ENCODE data around the gene DNAJB6. TPM values are rescaled to one million over a fixed set of nuclear protein-coding genes. Genes with fewer than 3 reads are reported as not detected.

DNAJB6 gene
- polyA plus RNA-seq, 1 experiment: 105 TPM

GRCh38 chr7:157414702-157415096 lies 77.9 kb downstream of the DNAJB6 start:
- H3K27me3 ChIP-seq (ENCODE audit: control insufficient read depth, insufficient read depth, low read length): no peaks in the 10 kb centered on the region
- peaks cover 25% of the 10 kb centered on the region for H3K36me3 ChIP-seq (ENCODE audit: control insufficient read depth, insufficient read depth, low read length)
- ChIA-PET POLR2A (no interaction called here), CTCF (interaction anchor here (1.5 kb wide), 1 partner anchor 18 kb away, joined by 4 read pairs; no protein-coding TSS in a partner anchor)
- no peak for TF ChIP-seq CTCF (IDR thresholded peaks at IDR 0.05; ENCODE audit: insufficient read depth, low read depth, low read length)
- DNase-seq (ENCODE audit: low read depth): no peak
- H3K4me3 ChIP-seq (ENCODE audit: low read depth, low read length): no peak overlapping the region

- no peak overlapping the region for H3K4me3 ChIP-seq (ENCODE audit: low read depth, low read length)
- POLR2A ChIA-PET: no interaction called here
- DNase-seq (ENCODE audit: low read depth): no peak
- no peaks in the 10 kb centered on the region for H3K27me3 ChIP-seq (ENCODE audit: control insufficient read depth, insufficient read depth, low read length)
- TF ChIP-seq CTCF (IDR thresholded peaks at IDR 0.05; ENCODE audit: insufficient read depth, low read depth, low read length): no peak
- H3K36me3 ChIP-seq (ENCODE audit: control insufficient read depth, insufficient read depth, low read length): peaks cover 18% of the 10 kb centered on the region
- CTCF ChIA-PET: interaction anchor here (1.5 kb wide), 1 partner anchor 17 kb away, joined by 4 read pairs; no protein-coding TSS in a partner anchor
These were observed 78.7 kb downstream of the DNAJB6 start for GRCh38 chr7:157415486-157415885.

GRCh38 chr7:157416011-157416410 lies 79.2 kb downstream of the DNAJB6 start:
- Histone ChIP-seq H3K4me3 (ENCODE audit: low read depth, low read length) (no peak overlapping the region), H3K27me3 (ENCODE audit: control insufficient read depth, insufficient read depth, low read length) (no peaks in the 10 kb centered on the region), H3K36me3 (ENCODE audit: control insufficient read depth, insufficient read depth, low read length) (peaks cover 17% of the 10 kb centered on the region)
- CTCF ChIA-PET: no interaction called here
- DNase-seq (ENCODE audit: low read depth): no peak
- no peak for TF ChIP-seq CTCF (IDR thresholded peaks at IDR 0.05; ENCODE audit: insufficient read depth, low read depth, low read length)
- POLR2A ChIA-PET: no interaction called here

GRCh38 chr7:157418204-157419034 lies 81.6 kb downstream of the DNAJB6 start:
- no peak overlapping the region for H3K4me3 ChIP-seq (ENCODE audit: low read depth, low read length)
- no peaks in the 10 kb centered on the region for H3K27me3 ChIP-seq (ENCODE audit: control insufficient read depth, insufficient read depth, low read length)
- no peak for TF ChIP-seq CTCF (IDR thresholded peaks at IDR 0.05; ENCODE audit: insufficient read depth, low read depth, low read length)
- POLR2A ChIA-PET: no interaction called here
- CTCF ChIA-PET: no interaction called here
- peaks cover 16% of the 10 kb centered on the region for H3K36me3 ChIP-seq (ENCODE audit: control insufficient read depth, insufficient read depth, low read length)
- no peak for DNase-seq (ENCODE audit: low read depth)

GRCh38 chr7:157419035-157419293 lies 82.2 kb downstream of the DNAJB6 start:
- ChIA-PET POLR2A (no interaction called here), CTCF (no interaction called here)
- H3K4me3 ChIP-seq (ENCODE audit: low read depth, low read length): no peak overlapping the region
- no peak for DNase-seq (ENCODE audit: low read depth)
- no peaks in the 10 kb centered on the region for H3K27me3 ChIP-seq (ENCODE audit: control insufficient read depth, insufficient read depth, low read length)
- H3K36me3 ChIP-seq (ENCODE audit: control insufficient read depth, insufficient read depth, low read length): peaks cover 16% of the 10 kb centered on the region
- TF ChIP-seq CTCF (IDR thresholded peaks at IDR 0.05; ENCODE audit: insufficient read depth, low read depth, low read length): no peak

All from BJ (cell line).